ENCODE measurements around the gene FLNC. TPM values are rescaled to one million over a fixed set of nuclear protein-coding genes. Genes with fewer than 3 reads are reported as not detected.
A peak's percentile ranks its signal among the peaks of the same experiment; 100 is the strongest.

Gene FLNC
- total RNA-seq, 3 donors from 2014 or later (not counting 1 experiment from before 2014, with no cell fraction given): 0.05 to 0.25 TPM; not detected in 1

DNA sequence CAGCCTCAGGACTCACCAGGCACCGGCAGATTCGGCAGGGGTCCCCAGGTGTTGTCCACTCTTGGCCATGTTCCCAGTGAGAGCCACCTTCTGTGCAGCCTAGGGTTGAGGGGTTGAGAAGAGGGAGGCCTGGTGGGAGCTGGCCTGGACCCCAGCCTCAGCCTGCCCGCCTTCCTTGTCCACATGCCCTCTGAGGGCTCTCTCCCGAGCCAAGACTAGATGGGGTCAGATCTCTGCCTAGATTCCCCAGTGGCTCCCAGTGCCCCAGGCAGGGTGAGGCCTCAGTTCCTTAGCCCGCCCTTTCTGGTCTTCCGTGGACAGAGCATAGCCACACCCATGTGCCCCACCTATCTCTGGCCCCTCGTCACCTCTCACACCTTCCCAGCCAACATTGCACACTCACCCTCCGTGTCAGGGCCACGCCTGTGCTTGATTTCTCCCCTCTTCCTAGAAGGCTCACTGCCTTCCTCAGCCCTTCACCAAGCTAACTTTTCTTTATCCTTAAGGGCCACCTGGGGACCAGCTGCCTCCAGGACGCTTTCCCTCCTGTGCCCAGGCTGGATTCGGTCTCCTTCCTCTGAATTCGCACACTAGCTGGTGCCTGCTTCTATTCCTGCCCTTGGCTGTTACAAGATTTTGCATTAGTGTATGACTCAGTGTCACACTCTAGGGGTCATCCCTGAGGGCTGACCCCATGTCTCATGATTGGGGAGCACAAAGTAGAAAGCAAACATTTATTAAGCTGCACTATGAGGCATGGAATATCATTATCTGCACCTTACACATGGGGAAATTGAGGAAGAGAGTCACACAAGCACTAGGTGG is 72.8 kb downstream of the FLNC start:
- no peak for ATAC-seq
- no peaks in the 10 kb centered on the region for H3K9me3 Mint-ChIP-seq
- Histone ChIP-seq H3K4me1 (ENCODE audit: control insufficient read depth, insufficient read depth, low read length) (peaks cover 7% of the 10 kb centered on the region), H3K9me3 (ENCODE audit: control insufficient read depth, insufficient read depth, low read length) (no peaks in the 10 kb centered on the region), H3K4me3 (ENCODE audit: low read length) (no peak overlapping the region), H3K27ac (ENCODE audit: low read length) (no peak overlapping the region), H3K36me3 (ENCODE audit: control insufficient read depth, insufficient read depth, low read length) (no peaks in the 10 kb centered on the region), H3K27me3 (ENCODE audit: control insufficient read depth, insufficient read depth, low read length) (no peaks in the 10 kb centered on the region)
- 79% methylated on average over 12 of the region's 12 CpGs for WGBS (ENCODE audit: insufficient coverage)
- no peak for DNase-seq
- H3K36me3 Mint-ChIP-seq: no peaks in the 10 kb centered on the region
- no peak overlapping the region for H3K4me3 Mint-ChIP-seq
- H3K27ac Mint-ChIP-seq: no peak overlapping the region
- peaks cover 19 to 29% of the 10 kb centered on the region in 2 donors for H3K27me3 Mint-ChIP-seq (ENCODE audit: low read depth in 2 of 2)
- TF ChIP-seq, protein P1, sequence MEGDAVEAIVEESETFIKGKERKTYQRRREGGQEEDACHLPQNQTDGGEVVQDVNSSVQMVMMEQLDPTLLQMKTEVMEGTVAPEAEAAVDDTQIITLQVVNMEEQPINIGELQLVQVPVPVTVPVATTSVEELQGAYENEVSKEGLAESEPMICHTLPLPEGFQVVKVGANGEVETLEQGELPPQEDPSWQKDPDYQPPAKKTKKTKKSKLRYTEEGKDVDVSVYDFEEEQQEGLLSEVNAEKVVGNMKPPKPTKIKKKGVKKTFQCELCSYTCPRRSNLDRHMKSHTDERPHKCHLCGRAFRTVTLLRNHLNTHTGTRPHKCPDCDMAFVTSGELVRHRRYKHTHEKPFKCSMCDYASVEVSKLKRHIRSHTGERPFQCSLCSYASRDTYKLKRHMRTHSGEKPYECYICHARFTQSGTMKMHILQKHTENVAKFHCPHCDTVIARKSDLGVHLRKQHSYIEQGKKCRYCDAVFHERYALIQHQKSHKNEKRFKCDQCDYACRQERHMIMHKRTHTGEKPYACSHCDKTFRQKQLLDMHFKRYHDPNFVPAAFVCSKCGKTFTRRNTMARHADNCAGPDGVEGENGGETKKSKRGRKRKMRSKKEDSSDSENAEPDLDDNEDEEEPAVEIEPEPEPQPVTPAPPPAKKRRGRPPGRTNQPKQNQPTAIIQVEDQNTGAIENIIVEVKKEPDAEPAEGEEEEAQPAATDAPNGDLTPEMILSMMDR (IDR thresholded peaks at IDR 0.05): no peak
- no peaks in the 10 kb centered on the region for H3K4me1 Mint-ChIP-seq
- intact Hi-C loops (cut with micrococcal nuclease): no loop called here

DNA sequence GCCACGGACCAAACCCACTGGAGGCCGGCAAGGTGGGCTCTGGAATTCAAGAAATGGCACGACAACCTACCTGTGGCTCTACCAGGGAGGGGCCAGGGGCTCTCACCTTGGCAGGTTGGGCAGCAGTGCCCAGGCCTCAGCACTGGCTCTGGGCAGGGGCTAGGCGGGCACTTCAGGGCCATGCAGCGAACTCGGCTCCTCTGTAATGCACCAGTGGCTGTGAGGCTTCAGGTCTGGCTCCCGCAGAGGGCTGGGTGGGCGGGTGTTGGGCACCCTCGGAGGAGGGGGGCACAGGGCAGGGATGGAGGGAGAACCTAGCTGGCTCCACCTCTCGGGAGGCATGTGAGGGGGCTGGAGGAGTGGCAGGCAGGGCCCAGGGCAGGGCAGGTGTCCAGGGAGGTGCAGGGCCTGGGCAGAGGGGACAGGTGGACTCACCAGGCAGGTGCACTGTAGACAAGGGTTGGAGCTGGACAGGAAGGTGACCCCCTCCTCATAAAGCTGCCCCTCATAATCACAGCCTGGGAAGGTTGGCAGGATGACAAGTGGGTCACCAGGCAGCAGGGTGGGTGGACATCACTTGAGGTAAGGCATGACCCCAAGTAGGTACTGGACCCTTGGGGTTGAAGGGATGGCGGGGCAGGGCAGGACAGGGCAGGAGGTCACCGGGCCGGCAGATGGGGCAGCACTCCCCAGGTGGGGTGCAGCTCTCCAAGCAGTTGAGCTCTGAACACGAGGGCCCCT is 73.6 kb downstream of the FLNC start:
- Mint-ChIP-seq H3K27ac (no peak overlapping the region), H3K36me3 (no peaks in the 10 kb centered on the region), H3K4me1 (no peaks in the 10 kb centered on the region), H3K4me3 (no peak overlapping the region), H3K9me3 (no peaks in the 10 kb centered on the region), H3K27me3 (ENCODE audit: low read depth in 2 of 2) (peaks cover 21 to 33% of the 10 kb centered on the region in 2 donors)
- Histone ChIP-seq H3K27me3 (ENCODE audit: control insufficient read depth, insufficient read depth, low read length) (no peaks in the 10 kb centered on the region), H3K36me3 (ENCODE audit: control insufficient read depth, insufficient read depth, low read length) (no peaks in the 10 kb centered on the region), H3K27ac (ENCODE audit: low read length) (no peak overlapping the region), H3K9me3 (ENCODE audit: control insufficient read depth, insufficient read depth, low read length) (no peaks in the 10 kb centered on the region), H3K4me1 (ENCODE audit: control insufficient read depth, insufficient read depth, low read length) (peaks cover 7% of the 10 kb centered on the region), H3K4me3 (ENCODE audit: low read length) (no peak overlapping the region)
- TF ChIP-seq, protein P1 (IDR thresholded peaks at IDR 0.05): no peak
- 82% methylated on average over 14 of the region's 14 CpGs for WGBS (ENCODE audit: insufficient coverage)
- no peak for DNase-seq
- no peak for ATAC-seq
- intact Hi-C loops (cut with micrococcal nuclease): loop anchor here (1.0 kb wide), 1 partner anchor 188 kb away; no protein-coding TSS in a partner anchor

GRCh38 chr7:128904381-128905197 is 74.4 kb downstream of the FLNC start:
- no peaks in the 10 kb centered on the region for H3K36me3 Mint-ChIP-seq

More at GRCh38 chr7:128904381-128905197, 74.4 kb downstream of the FLNC start:
- Histone ChIP-seq H3K4me3 (ENCODE audit: low read length) (no peak overlapping the region), H3K36me3 (ENCODE audit: control insufficient read depth, insufficient read depth, low read length) (no peaks in the 10 kb centered on the region), H3K27ac (ENCODE audit: low read length) (no peak overlapping the region), H3K27me3 (ENCODE audit: control insufficient read depth, insufficient read depth, low read length) (peaks cover 3% of the 10 kb centered on the region), H3K9me3 (ENCODE audit: control insufficient read depth, insufficient read depth, low read length) (no peaks in the 10 kb centered on the region), H3K4me1 (ENCODE audit: control insufficient read depth, insufficient read depth, low read length) (peaks cover 7% of the 10 kb centered on the region)
- WGBS (ENCODE audit: insufficient coverage): 38% methylated on average over 4 of the region's 8 CpGs
- no peaks in the 10 kb centered on the region for H3K4me1 Mint-ChIP-seq
- TF ChIP-seq, protein P1 (IDR thresholded peaks at IDR 0.05): peak; percentile 60
- intact Hi-C loops (cut with micrococcal nuclease): loop anchor here (1.0 kb wide), 1 partner anchor 187 kb away; no protein-coding TSS in a partner anchor
- ATAC-seq (peak; percentile 64 to 88 (median 87)), DNase-seq (peak in 1 of 2 donors; percentile 81)
- H3K4me3 Mint-ChIP-seq: no peak overlapping the region
- H3K27ac Mint-ChIP-seq: no peak overlapping the region
- no peaks in the 10 kb centered on the region for H3K9me3 Mint-ChIP-seq
- peaks cover 24 to 39% of the 10 kb centered on the region in 2 donors for H3K27me3 Mint-ChIP-seq (ENCODE audit: low read depth in 2 of 2)

Data from natural killer cell (primary cell).